Activated T-helper 1 cell treated with anti-CD3 and anti-CD28 coated beads, Interleukin-2, amount 50 U/mL, for 16 hours (primary cell): ENCODE results near the gene RNASE4.
"Not testable (repeated sequence)": the region's sequence is repeated elsewhere in the genome, so short reads cannot be mapped to it uniquely, and the experiment has no call there.

Experiments used
- DNase-seq, 2 donors: peaks; one replicate each; pipeline ENCODE4 v3.0.0-alpha.2; 2020; ENCODE audit warnings: low read depth in 1 of 2, low spot score in 1 of 2

The RNASE4 gene

GRCh38 chr14:20734430-20734806, 50.1 kb downstream of the RNASE4 start:
- no peak for DNase-seq

GRCh38 chr14:20738292-20738691, 53.9 kb downstream of the RNASE4 start:
- DNase-seq, result not testable (repeated sequence)

DNA sequence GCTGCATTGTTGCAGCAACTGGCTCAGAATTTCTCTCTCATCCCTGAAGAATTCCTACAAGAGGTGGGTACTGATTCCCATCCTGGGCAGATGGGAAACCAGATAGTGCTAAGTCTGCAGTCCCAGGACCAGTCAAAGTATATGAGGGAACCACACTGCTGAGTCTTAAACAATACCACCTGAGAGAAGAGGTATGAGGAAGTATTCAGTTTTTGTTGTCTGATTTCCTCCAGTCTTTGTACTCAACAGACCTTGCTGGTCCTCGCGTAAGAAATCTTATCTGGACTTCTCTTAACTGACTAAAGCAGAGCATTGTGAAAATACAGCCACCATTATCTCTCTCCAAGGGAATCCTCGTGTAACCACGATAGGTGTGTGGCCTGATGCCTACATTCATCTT, 57.8 kb downstream of the RNASE4 start:
- no peak for DNase-seq

DNA sequence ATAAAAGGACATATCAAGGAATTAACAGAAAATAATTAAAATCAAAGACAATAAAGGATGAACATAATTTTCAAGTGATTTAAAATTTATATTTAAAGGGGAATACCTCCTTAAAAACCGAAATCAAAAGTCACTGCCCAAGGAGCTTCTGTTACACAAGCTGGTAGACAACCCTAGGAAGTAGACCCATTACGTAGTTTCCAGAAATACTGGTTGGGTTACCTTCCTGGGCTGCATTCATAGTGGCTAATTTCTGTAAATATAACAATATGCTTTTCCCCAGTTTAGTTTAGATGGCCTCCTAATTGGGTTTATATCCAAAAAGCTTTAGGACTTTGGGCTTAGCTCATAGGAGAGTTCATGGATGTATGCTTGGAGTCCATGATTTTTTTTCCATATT, 59.2 kb downstream of the RNASE4 start:
- no peak for DNase-seq

GRCh38 chr14:20745571-20746358, 61.4 kb downstream of the RNASE4 start, which contains the start of gene EDDM3A:
Gene EDDM3A, plus strand, starts transcription at chr14:20745887. Its CDS starts 1,694 bp downstream, at chr14:20747581.
- DNase-seq, result no peak

DNA sequence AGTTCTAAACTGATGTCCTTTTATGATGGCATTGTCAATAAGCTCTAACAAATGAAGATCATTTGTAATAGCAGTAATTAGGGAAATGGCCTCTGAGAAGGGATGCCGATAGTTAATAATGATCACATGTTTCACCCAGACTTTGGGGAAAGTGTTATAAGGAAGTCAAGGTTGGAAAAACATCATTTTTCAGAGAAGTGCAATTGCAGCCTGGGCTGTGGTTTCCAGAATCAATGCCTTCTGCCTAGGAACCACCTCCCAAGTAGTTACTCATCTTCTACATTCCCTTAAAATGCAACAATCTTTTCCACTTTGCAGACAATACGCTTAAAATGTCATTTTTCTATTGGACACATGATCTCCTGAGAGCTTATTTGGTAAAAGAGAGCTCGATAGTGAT, 62.2 kb downstream of the RNASE4 start:
- no peak for DNase-seq

GRCh38 chr14:20748439-20748838, 64.1 kb downstream of the RNASE4 start:
- DNase-seq, result no peak

DNA sequence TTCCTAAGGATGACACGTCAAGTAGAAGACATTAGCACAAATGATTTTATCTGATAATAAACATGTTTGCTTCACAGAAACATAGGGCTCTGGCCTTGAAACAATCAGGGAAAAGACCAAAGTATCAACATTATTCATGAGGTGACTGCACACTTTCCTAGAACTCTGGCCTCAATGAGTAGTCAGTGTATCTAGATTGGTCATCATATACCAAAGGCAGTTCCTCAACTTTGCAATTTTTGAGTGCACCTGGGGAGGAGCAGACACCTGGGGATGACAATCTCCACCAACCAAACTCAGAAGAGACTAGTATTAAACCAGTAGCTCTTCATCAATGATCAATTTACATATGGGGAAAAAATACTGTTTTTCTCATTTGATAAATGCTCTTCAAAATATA, 65.8 kb downstream of the RNASE4 start:
- DNase-seq, result no peak
